NCI-H460 (cell line): ENCODE data around the gene SEC24D. TPM values are rescaled to one million over a fixed set of nuclear protein-coding genes. Genes with fewer than 3 reads are reported as not detected.

Source experiments
- DNase-seq: peaks from one replicate; pipeline ENCODE4 v3.0.0-alpha.2; 2016; ENCODE audit warnings: low read depth; ENCODE audit errors: extremely low read depth
- total RNA-seq: library from RNA; depleted of rRNA; stranded (reverse); fragments of >200 nt; shearing (Covaris generic); gene quantifications from 2 replicates; pipeline ENCODE4 v1.2.3, GENCODE V29; 2014

SEC24D gene
- total RNA-seq, 1 experiment from 2014 or later = 25.6 TPM

DNA sequence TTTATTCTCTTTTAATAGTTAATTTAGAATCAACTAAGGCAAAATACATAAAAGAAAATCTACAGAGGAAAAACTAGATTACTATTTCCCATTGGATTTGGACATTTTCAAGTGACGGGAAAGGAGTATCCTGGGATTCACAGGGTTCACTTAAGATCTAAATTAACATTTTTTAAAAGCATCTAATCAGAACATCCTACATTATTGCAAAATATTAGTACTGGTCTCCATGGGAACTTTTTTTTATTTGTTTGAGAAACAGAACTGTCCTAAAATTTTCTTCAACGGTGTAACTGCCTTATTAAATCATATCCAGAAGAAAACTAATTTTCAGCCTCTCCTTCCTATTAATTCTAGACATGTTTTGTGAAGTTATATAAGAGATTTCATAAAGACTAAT is 81.0 kb downstream of the SEC24D start:
- DNase-seq = no peak

- DNase-seq = no peak
Observed at GRCh38 chr4:118753685-118754084, 82.2 kb downstream of the SEC24D start.

- DNase-seq = no peak
Observed at GRCh38 chr4:118753096-118753495, 82.8 kb downstream of the SEC24D start.

GRCh38 chr4:118752551-118752950 is 83.4 kb downstream of the SEC24D start:
- DNase-seq = no peak

DNA sequence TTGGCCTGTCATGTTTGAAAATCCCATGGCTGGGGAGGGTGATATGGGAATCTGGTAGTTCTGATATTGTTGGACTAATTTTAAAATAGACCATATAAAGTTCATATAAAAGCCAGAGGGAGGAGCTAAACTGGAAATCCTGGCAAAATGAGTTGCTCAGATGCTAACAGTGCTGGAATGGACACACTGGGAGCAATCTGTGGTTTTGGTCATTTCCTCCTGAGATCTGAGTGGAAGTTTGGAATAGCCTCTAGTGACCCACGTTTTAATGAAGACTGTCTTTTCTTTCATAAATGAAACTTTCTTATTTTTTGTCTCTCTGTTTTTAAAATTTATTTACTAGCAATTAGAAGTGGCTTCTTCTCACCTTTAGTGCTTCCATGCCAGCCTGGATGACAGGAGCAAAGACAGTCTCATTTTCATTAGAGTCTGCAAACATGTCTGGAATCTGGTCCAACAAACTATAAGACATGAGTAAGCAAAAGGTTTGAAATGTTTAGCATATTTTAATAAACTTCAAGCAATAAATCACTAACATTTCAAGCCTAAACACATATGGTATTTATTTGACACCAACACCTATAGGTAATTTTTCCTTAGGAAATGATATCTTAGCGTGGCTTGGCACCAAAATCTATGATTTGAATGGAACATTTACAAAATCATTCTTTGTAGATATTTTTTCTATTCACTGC is 84.2 kb downstream of the SEC24D start:
- DNase-seq = no peak

DNA sequence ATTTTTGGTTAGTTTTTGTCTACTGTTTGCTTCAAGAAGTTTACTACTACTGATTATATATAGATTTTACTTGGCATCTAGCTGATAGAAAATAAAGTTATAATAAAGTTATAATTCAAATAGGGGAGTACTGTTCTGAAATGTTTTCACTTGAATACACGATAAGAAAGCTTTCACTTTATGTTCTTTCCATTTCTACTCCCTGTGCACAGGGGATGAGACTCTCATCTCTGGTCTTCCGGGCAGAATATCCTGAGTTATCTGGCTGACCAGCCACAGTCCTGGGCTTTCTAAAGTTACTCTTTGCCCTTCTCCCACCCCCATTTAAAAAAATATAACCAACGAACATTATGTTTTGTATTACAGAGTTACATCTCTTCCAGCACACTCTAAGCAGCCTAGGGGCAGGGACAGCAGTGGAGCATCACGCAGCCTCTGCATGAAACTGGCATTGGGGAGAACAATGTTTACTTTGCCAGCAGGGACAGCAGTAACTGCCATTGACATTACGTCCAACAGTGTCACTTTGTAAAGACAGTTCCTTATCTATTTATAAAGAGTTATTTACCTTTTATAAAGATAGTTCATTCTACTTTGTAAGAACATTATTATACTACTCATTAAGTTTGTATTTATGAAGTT is 86.5 kb downstream of the SEC24D start:
- no peak for DNase-seq

DNA sequence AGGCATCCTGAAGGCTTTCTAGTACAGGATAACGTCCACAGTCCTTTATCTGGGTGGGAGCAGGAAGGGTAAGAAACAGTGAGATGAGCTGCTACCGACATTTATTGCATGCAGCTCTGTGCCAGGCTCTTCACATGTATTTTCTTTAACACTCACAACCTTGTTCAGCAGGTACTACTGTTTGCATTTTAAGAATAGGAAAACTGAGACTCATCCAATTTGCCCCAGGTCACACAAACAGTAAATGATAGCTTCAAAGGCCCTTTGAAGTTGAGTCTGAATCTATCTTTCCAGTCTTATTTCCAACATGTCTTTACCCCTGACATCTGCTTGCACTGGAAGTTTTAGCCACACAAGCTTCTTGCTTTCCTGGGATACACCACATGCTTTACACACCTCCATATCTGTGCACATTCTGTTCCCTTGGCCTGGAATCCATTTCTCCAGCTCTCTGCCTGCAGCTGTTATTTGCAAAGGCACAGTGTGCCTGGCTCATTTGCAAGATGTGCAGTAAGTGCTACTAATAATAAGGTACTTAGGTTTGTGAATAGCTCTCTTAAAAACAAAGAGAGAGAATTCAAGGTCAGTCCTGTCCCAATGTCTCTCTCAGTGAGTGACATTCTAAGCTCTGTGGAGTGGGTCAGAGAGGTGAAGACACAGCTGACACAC is 89.5 kb downstream of the SEC24D start:
- DNase-seq = no peak

GRCh38 chr4:118745357-118745756 is 90.6 kb downstream of the SEC24D start:
- DNase-seq = no peak

DNA sequence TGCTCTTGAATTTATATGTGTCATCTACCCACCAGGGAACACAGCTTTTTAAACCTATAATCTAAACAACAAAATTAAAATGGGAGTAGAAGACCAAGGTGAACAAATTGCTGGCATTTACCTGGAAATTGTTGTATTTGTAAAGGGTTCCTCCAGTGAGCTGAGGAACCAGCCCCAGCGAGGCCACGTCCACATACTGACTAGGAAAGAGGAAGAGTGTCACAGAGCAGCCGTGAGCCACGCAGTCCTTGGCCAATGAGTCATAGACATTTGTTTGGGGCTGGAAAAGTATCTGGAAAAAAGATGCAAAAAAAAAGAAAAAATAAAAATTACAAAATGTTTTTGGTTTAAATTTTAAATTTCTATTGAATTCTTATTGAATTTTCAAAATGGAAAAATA is 92.1 kb downstream of the SEC24D start:
- no peak for DNase-seq

GRCh38 chr4:118742050-118742449 is 93.9 kb downstream of the SEC24D start:
- no peak for DNase-seq

- DNase-seq = peak; percentile 40
Observed at GRCh38 chr4:118741301-118741855, 94.5 kb downstream of the SEC24D start.

- no peak for DNase-seq
Observed at GRCh38 chr4:118740869-118741268, 95.1 kb downstream of the SEC24D start.

DNA sequence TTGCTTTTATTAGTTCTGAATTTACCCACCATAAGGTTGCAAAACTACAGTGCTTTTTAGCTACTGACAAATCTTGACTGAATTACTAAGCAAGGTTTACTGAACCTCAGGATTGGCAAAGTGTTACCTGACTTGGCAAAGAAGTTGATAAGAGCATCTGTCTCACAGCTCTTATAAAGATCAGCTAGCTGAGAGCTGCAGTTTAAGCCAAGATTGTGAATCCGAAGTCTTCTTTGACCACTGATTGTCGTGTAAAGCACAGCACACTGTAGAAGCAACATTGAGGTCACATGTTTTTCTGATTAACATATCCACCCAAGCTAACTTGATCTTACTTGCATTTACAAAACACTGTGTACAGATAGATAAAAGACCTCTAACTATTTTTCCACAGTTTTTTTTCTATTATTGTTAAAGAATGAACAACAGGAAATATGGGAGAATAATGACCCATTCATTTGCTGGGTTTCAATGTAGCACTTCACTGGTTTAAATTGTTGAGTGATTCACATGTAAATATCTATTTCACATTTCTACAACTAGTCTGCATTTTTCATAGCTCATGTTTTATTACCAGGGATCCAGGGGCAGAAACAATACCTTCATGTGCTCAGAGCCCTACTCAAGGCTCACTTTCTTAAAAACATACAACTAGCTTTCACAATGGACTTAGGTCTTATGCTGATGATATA is 96.8 kb downstream of the SEC24D start:
- DNase-seq = no peak

GRCh38 chr4:118738090-118738489 is 97.8 kb downstream of the SEC24D start:
- DNase-seq = no peak

GRCh38 chr4:118736900-118737299 is 99.0 kb downstream of the SEC24D start:
- DNase-seq = no peak

- no peak for DNase-seq
Observed at GRCh38 chr4:118734491-118735205, 101.3 kb downstream of the SEC24D start.

GRCh38 chr4:118732591-118733330 is 103.2 kb downstream of the SEC24D start:
- no peak for DNase-seq

DNA sequence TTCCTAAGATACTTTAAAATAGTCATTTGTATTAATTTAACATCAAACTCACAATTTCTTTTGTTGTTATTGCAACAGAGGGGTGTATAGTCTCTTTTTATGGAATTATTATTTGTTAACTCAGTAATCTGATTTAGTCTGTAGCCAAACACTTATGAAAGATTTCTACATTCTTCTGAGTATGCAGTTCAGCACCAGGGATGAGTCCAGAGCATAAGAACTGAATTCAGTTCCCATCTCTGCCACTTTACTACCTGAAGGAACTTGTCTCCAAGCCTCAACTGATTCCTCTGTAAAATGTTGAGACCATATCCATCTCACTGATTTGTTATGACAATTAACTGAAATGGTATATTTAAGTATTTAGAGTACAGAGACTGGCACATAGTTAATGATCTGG is 105.2 kb downstream of the SEC24D start:
- no peak for DNase-seq
